ENCODE results near the gene HDAC7.
"Not testable (repeated sequence)": the region's sequence is repeated elsewhere in the genome, so short reads cannot be mapped to it uniquely, and the experiment has no call there.

HDAC7 gene

DNA sequence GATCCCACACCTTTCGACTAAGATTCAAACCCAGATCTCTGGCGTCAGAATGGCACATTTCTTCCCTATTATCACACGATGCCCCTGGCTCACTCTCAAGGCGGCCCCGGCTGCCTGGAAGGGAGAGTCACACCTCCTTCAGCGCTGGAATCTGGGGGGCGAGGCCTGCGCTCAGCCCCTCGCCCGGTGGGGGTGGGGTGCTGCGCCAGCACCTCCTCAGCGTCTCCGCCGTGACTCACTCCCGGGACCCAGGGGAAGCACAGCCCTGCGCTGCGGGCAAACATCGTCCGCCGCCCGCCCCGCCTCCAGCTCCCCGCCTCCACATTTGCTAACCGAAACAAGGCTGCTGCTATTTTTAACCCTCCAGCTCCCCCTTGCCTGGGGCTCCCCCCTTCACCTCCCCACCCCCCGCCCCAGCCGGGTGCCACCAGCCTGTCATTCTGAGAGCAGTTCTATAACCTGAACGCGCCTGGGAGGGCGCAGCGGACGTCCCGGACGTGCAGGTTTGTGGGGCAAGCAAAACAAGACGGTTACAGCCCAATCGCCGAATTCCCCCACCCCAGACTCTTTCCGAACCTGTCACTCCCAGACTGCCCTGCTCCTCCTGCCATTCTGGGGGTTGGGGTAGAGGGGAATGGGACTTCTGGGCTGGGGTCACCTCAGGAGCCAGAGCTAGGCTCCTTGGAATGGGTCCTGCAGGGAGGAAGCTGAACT lies 6.7 kb downstream of the HDAC7 start:
- DNase-seq (ENCODE audit: low read depth, low spot score): peak; percentile 90

DNA sequence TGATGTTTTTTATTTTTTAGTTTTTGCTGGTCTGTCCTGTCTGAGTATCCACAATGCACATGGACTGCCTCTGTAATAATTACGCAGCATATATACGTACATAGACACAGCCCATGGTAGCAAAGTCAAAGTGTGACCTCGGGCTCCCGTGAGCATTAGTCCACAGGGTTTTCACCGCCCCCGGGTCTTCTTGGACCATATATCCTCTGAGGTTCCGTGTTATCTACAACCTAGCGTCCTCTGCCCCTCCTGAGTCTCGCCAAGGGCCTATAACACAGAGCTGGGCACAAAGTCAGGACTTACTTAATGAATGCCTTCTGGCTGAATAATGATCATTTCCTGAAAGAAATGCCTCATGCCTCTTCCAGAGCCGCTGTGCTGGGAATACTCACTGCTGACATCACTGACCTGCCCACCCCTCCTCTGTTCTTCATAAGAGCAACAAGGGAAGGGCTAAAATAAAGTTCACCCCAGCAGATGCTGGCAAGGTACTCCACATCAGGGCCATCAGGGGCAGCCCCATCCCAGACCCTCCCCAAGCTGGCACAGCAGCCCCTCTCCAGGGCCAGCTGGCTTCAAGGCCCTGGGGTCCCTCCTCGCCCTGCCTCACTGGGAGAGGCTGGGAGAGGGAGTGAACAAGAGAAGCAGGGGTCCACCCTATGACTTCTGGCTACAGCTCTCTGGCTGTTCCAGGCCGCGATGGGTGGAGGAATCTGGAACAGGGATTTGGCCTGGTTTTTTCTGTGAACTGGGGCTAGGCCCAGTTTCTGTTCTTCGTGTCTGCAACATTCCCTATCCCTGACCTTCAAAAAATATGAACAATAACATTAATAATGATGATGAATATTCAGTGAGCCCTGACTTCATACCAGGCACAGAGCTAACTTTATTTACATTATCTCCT lies 7.9 kb downstream of the HDAC7 start:
- peak; percentile 39 for DNase-seq (ENCODE audit: low read depth, low spot score)

DNA sequence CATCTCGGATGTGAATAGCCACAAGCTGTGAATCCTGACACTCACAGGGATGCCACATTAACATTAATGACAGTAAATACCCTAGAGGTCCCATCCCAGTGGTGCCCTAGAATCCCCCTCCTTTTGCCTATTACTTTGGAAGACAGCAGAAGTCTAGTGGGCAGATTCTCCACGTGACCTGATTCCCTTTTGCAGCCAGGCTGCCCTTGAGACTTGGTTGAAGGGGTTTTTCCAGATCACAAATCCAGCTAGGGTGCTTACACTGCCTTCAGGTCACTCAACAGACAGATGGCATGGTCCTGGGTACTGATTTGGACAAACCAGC lies 8.7 kb downstream of the HDAC7 start:
- DNase-seq (ENCODE audit: low read depth, low spot score): peak; percentile 70

DNA sequence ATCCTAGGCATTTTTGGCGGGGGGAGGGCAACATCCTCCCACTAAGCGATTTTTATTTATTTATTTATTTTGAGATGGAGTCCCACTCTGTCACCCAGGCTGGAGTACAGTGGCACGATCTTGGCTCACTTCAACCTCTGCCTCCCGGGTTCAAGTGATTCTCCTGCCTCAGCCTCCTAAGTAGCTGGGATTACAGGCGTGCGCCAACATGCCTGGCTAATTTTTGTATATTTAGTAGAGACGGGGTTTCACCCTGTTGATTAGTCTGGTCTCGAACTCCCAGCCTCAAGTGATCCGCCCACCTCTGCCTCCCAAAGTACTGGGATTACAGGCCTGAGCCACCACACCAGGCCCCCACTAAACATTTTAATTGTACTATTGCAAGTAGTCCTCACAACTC lies 10.2 kb downstream of the HDAC7 start:
- DNase-seq (ENCODE audit: low read depth, low spot score): not testable (repeated sequence)

DNA sequence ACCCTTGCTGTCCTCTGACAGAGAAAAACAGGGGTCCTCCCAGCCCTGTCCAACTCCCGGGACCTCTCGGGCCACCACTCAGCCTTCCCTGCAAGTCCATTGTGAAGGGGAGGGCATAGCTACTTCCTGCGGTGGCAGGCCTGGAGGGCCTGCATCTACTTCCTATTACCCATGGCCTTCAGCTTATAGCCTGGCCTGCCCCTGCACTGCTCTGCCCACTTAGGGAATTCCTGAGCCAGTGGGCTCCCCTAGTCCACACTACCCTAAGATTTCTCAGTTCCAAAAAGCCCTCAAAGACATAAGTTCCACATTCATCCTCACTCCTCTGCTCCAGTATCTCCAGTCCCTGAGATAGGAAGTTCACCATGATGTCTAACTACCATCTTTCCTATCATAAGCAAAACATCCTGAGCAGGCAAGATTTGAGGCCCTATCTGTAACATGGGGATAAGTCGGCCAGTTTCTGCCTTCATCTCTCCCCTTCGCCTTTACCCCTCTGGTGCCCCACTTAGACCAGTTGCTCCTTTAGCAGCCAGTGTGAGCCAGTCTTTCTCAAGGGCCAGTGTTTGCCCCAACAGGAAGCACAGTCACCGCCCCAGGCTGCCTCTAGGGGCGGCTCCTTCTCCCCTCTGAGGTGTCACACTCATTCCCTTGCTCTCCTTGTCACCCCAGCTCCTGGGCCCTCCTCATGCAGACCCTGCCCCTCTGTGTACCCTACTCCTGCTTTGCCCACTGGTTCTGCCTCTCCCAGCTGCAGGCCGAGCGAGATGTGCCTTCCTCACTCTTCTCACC lies 10.9 kb downstream of the HDAC7 start:
- no peak for DNase-seq (ENCODE audit: low read depth, low spot score)

DNA sequence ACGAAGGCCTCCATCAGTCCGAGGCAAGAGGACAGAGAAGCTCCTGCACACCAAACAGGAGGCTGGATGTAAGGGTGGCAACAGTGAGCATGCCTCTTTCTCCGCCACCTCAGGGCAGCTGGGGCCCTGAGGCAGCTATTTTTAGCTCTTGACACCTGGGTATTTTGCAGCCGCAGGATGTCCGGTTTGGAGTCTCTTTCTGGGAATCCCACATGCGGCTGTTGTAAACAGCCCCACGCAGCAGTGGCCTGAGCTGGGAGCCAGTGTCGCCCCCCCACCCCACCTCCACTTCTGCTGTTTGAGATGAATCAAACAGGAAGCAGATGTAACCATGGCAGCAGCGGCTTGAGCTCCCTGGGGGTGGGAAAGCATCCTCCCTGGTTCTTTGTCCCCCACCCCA lies 11.7 kb downstream of the HDAC7 start:
- DNase-seq (ENCODE audit: low read depth, low spot score): peak; percentile 24

DNA sequence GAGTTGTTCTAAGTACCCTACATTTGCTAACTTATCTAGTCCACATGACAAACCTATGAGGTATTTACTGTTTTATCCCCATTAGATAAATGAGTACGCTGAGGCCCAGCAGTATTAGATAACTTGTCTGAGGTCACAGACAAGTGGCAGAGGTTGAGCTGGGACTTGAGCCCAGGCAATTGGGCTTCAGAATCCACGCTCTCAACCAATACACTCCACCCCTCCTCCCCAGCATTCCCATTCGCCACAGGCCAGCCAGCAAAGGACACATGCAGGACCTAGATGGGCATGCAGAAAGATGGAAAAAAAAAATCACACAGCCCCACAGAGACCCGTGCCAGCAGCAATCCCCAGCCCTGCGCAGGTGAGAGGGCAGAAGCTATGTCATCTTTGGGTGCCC lies 12.4 kb downstream of the HDAC7 start:
- DNase-seq (ENCODE audit: low read depth, low spot score): no peak

DNA sequence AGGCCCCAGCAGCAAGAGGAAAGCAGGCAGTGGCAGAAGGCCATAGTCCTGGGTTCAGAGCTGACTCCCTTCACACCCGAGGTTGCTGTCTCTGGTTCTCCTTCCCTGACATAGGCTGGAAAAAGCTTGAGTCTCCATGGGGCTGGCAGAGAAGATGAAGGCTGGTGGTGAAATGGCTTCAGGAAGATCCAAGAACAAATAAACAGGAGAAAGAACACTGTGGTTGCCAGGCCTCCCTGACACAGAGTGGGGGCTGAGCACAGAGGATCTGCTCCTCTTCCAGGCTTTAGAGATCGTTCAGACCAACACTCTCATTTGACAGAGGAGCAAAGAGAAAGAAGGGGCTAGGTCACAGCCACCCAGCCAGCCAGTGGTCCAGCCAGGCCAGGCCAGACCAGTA lies 14.3 kb downstream of the HDAC7 start:
- no peak for DNase-seq (ENCODE audit: low read depth, low spot score)

DNA sequence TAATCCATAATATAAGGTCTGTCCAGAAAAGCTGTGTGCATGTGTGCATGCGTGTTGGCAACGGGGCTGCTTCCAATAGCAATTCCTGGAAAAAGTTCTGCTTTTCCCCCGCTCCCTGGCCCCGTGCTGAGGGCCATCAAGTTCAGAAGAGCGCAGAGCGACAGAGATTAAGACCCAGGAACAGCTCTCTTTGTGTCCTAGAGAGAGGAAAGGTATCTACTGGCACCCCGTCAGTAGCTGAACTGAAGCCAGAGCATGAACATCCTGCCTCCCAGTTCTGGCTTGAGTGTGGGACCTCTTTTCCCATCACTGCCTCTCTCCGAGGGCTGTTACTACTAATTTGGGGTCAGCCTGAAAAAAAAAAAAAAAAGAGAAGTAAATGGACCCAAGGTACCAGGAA lies 15.5 kb downstream of the HDAC7 start:
- DNase-seq (ENCODE audit: low read depth, low spot score): no peak

DNA sequence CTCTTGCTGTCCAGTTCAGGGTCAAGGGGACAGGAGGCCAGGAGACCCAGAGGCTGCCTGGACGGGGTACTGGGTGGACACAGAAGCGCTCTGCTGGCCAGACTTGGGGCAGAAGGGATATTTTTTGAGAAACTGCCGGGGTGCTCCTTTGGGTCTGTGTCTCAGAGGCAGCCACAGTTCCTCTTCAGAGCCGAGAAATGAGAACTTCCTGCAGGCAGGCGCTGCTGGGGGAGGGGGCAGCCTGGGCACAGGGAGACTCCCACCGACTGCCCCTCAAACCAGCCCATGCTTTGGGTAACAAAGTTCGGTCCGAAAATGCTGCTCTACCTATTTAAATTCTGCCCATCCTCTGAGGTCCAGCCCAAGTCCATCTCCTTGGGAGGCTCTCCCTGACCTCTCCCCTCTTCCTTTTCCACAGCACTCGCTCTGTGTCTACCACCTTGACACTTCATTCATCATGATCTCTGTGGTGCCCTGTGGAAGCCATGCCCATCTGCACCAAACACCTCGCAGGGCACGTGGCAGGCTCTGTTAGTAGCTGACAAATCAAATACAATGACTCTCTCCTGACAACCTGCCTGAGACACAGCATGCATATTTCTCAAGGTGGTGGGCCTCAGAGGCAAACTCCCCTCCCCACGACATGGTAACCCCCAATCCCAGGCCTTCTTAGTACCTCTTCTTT lies 16.4 kb downstream of the HDAC7 start:
- no peak for DNase-seq (ENCODE audit: low read depth, low spot score)

DNA sequence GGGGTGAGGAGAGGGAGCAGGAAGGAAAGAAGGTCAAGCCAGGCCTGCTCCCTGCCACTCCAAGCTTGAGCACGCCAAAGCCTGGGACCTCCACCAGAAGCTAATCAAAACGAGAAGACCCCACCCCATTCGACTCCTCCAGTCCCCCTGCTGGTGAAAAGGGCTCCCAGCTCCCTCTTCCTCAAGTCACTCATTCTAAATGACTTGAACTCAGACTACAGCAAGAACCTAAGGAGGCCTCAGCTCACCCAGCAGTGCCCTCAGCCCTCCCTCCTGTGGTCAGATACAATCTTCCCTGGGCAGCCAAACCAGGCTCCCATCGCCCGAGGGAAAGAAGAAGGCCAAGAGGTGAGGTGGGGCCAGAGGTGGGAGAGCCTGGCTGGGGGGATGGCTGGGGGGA lies 17.4 kb downstream of the HDAC7 start:
- DNase-seq (ENCODE audit: low read depth, low spot score): peak; percentile 63

DNA sequence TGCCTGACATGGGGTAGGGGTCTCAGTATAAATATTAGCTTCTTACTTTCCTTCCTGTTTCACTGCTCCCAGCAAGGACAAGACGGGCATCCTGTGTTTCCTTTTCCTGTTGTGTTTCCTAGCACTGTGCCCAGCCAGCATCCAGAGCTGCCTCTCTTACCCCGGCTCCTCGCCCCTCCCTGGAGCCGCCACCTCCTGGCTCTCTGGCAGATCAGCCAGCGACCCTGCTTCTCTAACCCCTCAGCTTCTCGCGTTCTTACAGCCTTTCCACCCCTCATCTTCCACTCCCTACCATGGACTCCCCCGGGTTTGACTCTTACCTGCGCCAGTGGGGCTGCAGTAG lies 17.8 kb downstream of the HDAC7 start:
- DNase-seq (ENCODE audit: low read depth, low spot score): no peak

DNA sequence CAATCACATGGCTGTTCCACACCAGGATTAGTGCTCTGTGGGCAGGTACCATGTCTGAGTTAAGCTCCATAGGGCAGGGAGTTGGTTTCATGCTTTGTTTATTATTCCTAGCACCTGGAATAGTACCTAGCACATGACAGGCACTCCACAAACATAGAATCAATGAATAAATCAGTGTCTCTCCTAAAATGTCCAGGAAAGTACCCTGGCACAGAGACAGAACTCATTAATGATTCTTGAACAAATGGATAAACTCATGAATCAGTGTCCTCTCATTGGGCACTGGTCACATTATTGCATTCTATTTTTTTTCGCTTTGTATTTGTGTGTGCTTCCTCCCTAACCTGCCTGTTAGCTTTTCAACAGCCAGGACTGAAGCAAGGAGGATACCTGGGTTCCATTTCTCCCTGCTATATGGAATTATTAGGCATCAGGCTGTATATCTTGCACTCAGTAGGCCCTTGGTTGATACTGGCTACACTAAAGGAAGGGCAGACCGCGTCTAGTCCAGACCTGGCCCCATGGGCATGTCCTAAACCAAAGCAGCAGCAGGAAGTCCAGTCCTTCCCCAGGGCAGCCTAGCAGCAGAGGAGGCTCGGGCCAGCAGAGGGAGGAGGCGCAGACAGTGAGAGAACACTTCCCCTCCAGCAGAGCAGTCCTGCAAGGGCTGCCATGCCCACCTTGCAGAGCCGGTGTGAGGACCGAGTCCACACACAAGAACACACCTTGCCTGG lies 18.4 kb downstream of the HDAC7 start:
- DNase-seq (ENCODE audit: low read depth, low spot score): no peak

DNA sequence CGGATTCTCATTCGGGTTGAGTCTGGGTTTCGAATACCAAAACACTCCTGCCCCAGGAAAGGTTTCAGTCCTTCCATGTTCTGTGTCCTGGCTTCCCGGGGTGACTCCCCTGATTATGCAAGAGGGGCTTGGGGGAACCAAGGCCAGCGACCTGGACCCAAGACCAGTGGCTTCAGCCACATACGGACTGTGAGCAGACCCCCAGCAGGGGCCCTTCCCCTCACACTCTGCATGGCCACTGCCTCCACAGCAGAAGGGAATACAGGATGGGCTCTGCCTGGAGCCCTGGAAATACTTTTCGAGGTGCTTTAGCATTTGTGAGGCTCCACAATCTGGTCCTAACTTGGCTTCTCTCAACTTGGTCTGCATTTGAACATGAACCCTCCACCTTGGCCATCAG lies 19.1 kb downstream of the HDAC7 start:
- DNase-seq (ENCODE audit: low read depth, low spot score): no peak

DNA sequence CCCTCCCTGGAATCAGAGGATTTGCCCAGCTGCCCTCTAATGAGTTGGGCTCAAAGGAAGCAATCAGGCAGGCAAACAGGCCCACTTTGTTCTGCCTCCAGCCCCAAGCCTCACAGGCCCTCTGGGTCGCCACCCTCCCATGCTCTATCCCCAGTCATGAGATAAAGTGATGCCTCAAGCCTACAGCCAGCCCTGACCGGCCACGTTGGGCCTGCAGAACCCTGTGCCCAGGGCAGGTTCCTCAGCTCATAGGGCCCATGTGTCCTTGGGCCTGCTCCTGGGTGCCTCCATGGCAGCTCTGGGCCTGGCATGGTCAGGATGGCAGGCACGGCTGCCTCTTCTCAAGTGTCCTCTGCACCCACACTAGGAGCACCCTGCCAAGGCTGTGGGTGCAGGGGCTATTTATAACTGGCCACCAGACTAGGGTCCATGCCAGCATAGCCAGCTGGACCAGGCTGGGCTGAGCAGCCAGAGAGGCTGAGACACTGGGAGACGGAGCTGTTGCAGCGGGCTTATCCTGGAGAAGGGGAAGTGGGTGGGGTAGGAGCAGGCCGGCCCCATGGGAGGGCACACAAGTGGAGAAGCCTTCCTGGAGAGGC lies 20.2 kb downstream of the HDAC7 start:
- no peak for DNase-seq (ENCODE audit: low read depth, low spot score)

DNA sequence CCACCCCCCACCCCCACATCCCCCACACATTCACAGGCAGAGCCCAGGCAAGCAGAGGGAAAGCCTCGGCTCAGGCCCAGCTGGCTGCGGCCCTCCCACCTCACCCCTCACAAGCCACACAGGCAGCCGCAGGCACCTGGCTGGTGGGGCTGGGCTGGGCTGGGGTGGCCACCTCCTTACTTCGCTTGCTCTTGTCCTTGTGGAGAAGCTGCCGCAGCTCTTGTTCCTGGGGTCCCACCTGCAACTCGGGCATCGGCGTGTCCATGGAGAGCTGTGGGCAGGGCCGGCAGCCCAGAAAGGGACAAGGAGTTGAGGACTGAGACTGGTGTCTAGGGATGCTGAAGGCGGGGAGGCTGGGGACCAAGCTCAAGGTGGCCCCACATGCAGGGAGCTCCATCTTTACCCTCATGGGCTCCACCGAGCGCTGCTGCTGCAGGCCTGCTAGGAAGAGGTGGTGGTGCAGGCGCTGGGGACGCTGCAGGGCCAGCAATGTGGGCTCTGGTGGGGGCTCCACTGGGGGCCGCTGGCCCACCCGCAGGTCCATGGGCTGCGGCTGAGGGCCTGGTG lies 21.2 kb downstream of the HDAC7 start:
- DNase-seq (ENCODE audit: low read depth, low spot score): no peak

DNA sequence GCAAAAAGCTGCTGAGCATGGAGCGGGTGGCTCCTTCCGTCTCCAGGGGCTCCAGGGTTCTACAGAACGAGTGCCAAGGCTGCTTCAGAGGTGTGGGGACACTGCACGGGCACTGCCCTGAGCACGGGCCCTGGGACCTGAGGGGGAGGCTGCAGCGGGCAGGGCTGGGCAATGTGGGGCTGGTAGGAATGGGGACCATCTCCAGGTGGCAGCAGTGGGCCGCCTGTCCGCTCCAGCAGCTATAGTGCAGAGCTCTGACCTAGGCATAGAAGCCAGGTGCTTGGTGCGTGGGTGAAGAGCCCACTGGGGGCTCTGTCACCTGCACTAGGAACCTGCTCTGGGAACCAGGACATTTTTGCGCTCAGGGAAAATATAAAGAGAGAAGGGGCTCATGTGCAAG lies 22.3 kb downstream of the HDAC7 start:
- peak; percentile 73 for DNase-seq (ENCODE audit: low read depth, low spot score)

DNA sequence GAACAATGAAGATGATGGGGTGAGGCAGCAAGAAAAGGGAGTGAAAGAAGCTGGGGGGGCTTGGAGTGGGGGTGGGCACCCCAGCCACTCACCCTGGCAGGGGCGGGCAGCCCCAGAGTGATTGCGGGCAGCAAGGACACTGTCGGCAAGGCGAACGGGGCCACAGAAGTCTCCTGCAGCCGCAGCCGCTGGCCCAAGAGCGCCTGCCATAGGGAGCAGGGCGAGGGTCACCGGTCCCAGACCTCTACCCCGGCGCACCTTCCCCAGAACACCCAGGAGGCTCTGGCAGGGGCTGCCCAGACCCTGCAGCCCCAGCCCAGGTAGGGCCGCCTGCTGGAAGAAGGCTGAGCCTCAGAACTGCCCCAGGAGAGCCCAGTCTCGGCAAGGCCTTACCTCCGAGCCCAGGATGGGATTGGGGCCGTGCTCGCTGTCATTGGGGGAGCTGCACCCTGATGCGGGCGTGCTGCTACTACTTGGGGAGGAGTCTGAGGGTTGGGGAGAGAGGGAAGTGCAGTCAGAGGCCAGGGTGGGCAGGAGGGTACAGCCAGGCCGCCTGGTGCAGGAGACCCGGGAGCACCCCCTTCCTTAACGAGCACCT lies 23.8 kb downstream of the HDAC7 start:
- no peak for DNase-seq (ENCODE audit: low read depth, low spot score)

DNA sequence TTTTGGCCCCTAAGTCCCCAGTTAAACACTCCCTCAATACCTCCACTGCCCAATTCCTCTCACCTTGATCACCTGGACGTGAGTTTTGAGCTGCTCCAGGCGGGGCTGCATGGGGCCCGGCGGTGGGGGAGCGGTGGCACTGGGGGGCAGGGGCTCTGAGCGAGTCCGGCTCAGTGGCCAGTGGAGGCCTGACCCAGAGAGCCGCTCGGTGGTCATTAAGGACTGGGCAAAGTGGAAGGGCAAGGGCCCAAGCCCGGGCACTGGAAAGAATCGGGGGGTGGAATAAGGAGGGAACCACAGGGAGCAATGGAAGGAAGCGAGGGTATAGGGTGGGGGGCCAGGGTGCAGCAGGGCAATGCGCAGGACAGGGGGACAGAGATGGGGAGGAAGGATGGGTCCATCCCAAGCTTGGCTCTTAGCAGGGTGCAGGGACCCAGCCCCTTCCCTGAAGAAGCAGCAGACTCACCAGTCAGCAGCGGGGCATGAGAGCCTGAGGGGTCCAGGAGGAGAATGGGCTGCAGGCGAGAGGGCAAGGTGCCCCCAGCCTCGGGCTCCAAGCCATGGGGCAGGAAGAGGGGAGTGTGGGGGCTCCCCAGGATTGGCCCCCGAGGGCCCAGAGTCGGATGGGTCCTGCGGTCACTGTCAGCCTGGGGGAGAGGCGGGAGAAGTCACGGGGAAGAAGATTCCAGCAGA lies 24.4 kb downstream of the HDAC7 start:
- no peak for DNase-seq (ENCODE audit: low read depth, low spot score)

DNA sequence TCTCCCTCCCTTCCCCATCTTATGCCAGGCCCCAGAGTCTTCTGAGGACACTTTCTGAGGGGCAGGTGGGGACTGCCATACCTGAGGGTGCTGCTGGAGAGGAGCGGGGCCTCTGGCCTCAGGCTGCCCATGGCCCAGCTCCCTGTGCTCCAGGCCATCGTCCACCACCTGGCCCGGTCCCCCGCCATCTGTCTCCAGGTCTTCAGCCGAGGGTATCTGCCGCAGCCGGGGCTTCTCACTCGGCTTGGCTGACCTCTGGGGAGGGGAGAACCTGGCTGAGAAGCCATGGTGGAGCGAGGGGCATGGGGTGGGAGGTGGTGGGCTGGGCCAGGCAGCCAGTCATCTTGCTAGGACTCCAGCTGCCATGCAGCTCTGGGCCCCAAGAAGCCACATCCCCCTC lies 25.0 kb downstream of the HDAC7 start:
- DNase-seq (ENCODE audit: low read depth, low spot score): no peak
